Suppressor macrophage treated with lipopolysaccharide for 4 hours (primary cell): Measurements from ENCODE around the gene RAB11A.
A peak's percentile ranks its signal among the peaks of the same experiment; 100 is the strongest.

Experiments
- DNase-seq: peaks from one replicate; pipeline ENCODE4 v3.0.0-alpha.2; 2020

RAB11A gene

GRCh38 chr15:65869126-65869953, at the start of gene RAB11A:
RAB11A (plus strand) TSS chr15:65869491; CDS start chr15:65869586, 95 bp downstream.
- DNase-seq: peak; percentile 98

GRCh38 chr15:65819563-65819960, 49.7 kb upstream of the RAB11A start:
- peak; percentile 62 for DNase-seq

GRCh38 chr15:65821070-65821469, 48.2 kb upstream of the RAB11A start:
- no peak for DNase-seq

GRCh38 chr15:65822316-65822715, 47.0 kb upstream of the RAB11A start:
- DNase-seq: no peak

- DNase-seq: peak; percentile 61
Observed at GRCh38 chr15:65824031-65824743, 45.1 kb upstream of the RAB11A start.

- DNase-seq: peak; percentile 25
Observed at GRCh38 chr15:65824941-65825544, 44.2 kb upstream of the RAB11A start.

- no peak for DNase-seq
Observed at GRCh38 chr15:65827065-65827464, 42.2 kb upstream of the RAB11A start.

- no peak for DNase-seq
Observed at GRCh38 chr15:65828585-65828984, 40.7 kb upstream of the RAB11A start.

- DNase-seq: no peak
Observed at GRCh38 chr15:65829130-65829764, 40.0 kb upstream of the RAB11A start.

GRCh38 chr15:65832549-65833364, 36.5 kb upstream of the RAB11A start:
- DNase-seq: peak; percentile 84

GRCh38 chr15:65833501-65834205, 35.6 kb upstream of the RAB11A start:
- peak; percentile 41 for DNase-seq

GRCh38 chr15:65834603-65835282, 34.5 kb upstream of the RAB11A start:
- DNase-seq: no peak

GRCh38 chr15:65835447-65835846, 33.8 kb upstream of the RAB11A start:
- DNase-seq: no peak

GRCh38 chr15:65836665-65837064, 32.6 kb upstream of the RAB11A start:
- DNase-seq: no peak

GRCh38 chr15:65837301-65838294, 31.7 kb upstream of the RAB11A start:
- peak; percentile 72 for DNase-seq

GRCh38 chr15:65839354-65839901, 29.9 kb upstream of the RAB11A start:
- peak; percentile 60 for DNase-seq

GRCh38 chr15:65839985-65840384, 29.3 kb upstream of the RAB11A start:
- no peak for DNase-seq

GRCh38 chr15:65841121-65841930, 28.0 kb upstream of the RAB11A start:
- peak; percentile 52 for DNase-seq
